SK-N-MC (cell line): Measurements from ENCODE around the gene ASB2.

Experiments used
- DNase-seq: peaks from one replicate; pipeline ENCODE4 v3.0.0-alpha.2; 2011; ENCODE audit warnings: low read depth, low spot score
- H3K27ac ChIP-seq: fragments of 200-600 bp; sonication (generic); 2 replicates; pipeline ENCODE4 v1.5.1; 2016; ENCODE audit warnings: mixed run types
- H3K36me3 ChIP-seq: fragments of 200-600 bp; sonication (generic); 2 replicates; pipeline ENCODE4 v1.6.1; 2017; ENCODE audit warnings: antibody characterized with exemption, low read length, mixed read lengths; ENCODE audit not compliant: insufficient read depth
- H3K4me3 ChIP-seq: fragments of 200-600 bp; sonication (generic); 2 replicates; pipeline ENCODE4 v1.5.1; 2016
- H3K9ac ChIP-seq: fragments of 200-600 bp; sonication (generic); 2 replicates; pipeline ENCODE4 v1.8.0; 2017; ENCODE audit warnings: mixed run types, mixed read lengths; ENCODE audit not compliant: insufficient read length
- H3K9me3 ChIP-seq: fragments of 200-600 bp; sonication (generic); 2 replicates; pipeline ENCODE4 v1.6.1; 2017; ENCODE audit warnings: low read depth, mild to moderate bottlenecking, antibody characterized with exemption, low read length, moderate library complexity, mixed read lengths
- EZH2 ChIP-seq: fragments of 200-600 bp; sonication (generic); IDR thresholded peaks from one replicate; pipeline ENCODE4 v1.6.1; 2017; ENCODE audit warnings: antibody characterized with exemption
- FOXP2 ChIP-seq: optimal IDR thresholded peaks from 2 replicates; pipeline ENCODE3; 2011; ENCODE audit warnings: mild to moderate bottlenecking, moderate library complexity; ENCODE audit not compliant: insufficient read depth; ENCODE audit errors: extremely low read length, control extremely low read depth
- POLR2AphosphoS5 ChIP-seq: IDR thresholded peaks from 2 replicates; pipeline ENCODE4 v1.6.1; 2012; ENCODE audit warnings: mild to moderate bottlenecking, low read depth, low read length, borderline replicate concordance

ASB2 gene

DNA sequence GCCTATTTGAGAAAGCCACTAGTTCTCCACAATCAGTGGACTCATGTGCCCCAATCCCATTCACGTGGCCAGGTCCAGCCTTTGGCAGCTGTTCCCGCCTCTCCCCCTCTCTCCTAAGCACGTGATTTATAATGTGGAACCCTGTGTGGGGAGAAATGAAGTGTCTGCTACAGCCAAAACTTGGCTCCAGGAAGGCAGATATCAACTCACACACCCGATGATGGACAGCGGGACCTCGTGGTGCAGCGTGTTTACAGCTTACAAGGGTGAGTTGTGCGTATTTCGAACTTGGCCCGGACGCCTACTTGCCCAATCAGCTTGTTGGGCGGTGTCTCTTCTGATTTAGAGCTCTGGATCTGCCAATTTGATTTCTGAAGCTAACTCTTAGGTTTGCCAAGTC, 87.4 kb downstream of the ASB2 start:
- H3K27ac ChIP-seq: no peak overlapping the region
- H3K9ac ChIP-seq: no peak overlapping the region
- no peaks in the 10 kb centered on the region; the same call in 1 of the 2 replicates for H3K9me3 ChIP-seq
- DNase-seq: no peak
- TF ChIP-seq FOXP2: no peak
- TF ChIP-seq EZH2: no peak
- TF ChIP-seq POLR2AphosphoS5: no peak
- H3K36me3 ChIP-seq: no peaks in the 10 kb centered on the region
- no peak overlapping the region for H3K4me3 ChIP-seq

DNA sequence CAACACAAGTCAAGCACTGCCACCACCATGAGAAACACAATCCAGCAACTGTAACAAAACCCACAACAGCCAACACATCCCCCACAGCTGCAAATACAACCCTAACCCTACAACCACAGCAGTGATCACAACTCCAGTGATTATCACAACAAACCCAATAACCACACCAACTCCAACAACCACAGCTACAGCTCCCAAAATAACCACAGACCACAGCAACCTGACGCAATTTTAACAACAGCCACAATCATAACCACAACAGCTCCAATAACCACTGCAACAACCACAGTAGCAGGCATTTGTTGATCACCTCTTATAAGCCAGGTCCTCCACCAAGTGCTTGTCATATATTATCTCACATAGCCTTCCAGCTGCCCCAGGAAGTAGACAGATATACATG, 91.4 kb downstream of the ASB2 start:
- Histone ChIP-seq H3K9me3 (peaks cover 9% of the 10 kb centered on the region), H3K9ac (no peak overlapping the region), H3K27ac (no peak overlapping the region), H3K36me3 (no peaks in the 10 kb centered on the region), H3K4me3 (no peak overlapping the region)
- DNase-seq: no peak
- no peak for TF ChIP-seq FOXP2
- TF ChIP-seq POLR2AphosphoS5: no peak
- no peak for TF ChIP-seq EZH2
